ENCODE measurements around the gene FARP1.

GRCh38 chr13:98297051-98297450 lies 154.2 kb downstream of the FARP1 start:
- TF ChIP-seq CTCF (IDR thresholded peaks at IDR 0.05): no peak
- TF ChIP-seq POLR2A (IDR thresholded peaks at IDR 0.05): no peak
